Trophoblast cell (in vitro differentiated cells and primary cell): Measurements from ENCODE around the gene ERC1.

ENCODE experiments used
- DNase-seq, 2 donors: peaks; one replicate each; pipeline ENCODE4 v3.0.0-alpha.2; 2016
- H2AFZ ChIP-seq: 2 replicates; pipeline ENCODE4 v1.6.1; 2013; ENCODE audit warnings: low read length, moderate library complexity, mild to moderate bottlenecking; ENCODE audit not compliant: insufficient read depth, poor library complexity
- H2AK5ac ChIP-seq: 2 replicates; pipeline ENCODE4 v1.6.1; 2013; ENCODE audit warnings: mild to moderate bottlenecking, low read length
- H2BK120ac ChIP-seq: 2 replicates; pipeline ENCODE4 v1.6.1; 2013; ENCODE audit warnings: low read length, mild to moderate bottlenecking, moderate library complexity; ENCODE audit not compliant: insufficient read depth, poor library complexity
- H2BK12ac ChIP-seq: 2 replicates; pipeline ENCODE4 v1.6.1; 2013; ENCODE audit warnings: mild to moderate bottlenecking, low read length, moderate library complexity
- H2BK5ac ChIP-seq: 2 replicates; pipeline ENCODE4 v1.6.1; 2013; ENCODE audit warnings: low read length, low read depth, moderate library complexity, mild to moderate bottlenecking; ENCODE audit not compliant: poor library complexity
- H3K14ac ChIP-seq: 2 replicates; pipeline ENCODE4 v1.6.1; 2013; ENCODE audit warnings: mild to moderate bottlenecking, low read length
- H3K18ac ChIP-seq: 2 replicates; pipeline ENCODE4 v1.6.1; 2013; ENCODE audit warnings: mild to moderate bottlenecking, low read length
- H3K23ac ChIP-seq: 2 replicates; pipeline ENCODE4 v1.6.1; 2013; ENCODE audit warnings: low read length
- H3K27ac ChIP-seq: 2 replicates; pipeline ENCODE4 v1.5.1; 2013; ENCODE audit warnings: low read depth, mild to moderate bottlenecking, inconsistent platforms, low read length, moderate library complexity
- H3K27me3 ChIP-seq: 2 replicates; pipeline ENCODE4 v1.6.1; 2013; ENCODE audit warnings: inconsistent platforms, mild to moderate bottlenecking, low read length, moderate library complexity; ENCODE audit not compliant: insufficient read depth
- H3K36me3 ChIP-seq, 2 experiments: 1 replicate in 1 of 2; 2 replicates in 1 of 2; pipeline ENCODE4 v1.6.1; 2013; ENCODE audit warnings: low read length in 2 of 2, mild to moderate bottlenecking in 2 of 2, moderate library complexity in 1 of 2; ENCODE audit not compliant: insufficient read depth in 2 of 2, control insufficient read depth in 1 of 2
- H3K4ac ChIP-seq: 2 replicates; pipeline ENCODE4 v1.6.1; 2013; ENCODE audit warnings: low read depth, mild to moderate bottlenecking, low read length, moderate library complexity
- H3K4me1 ChIP-seq, 2 experiments: 1 replicate in 1 of 2; 2 replicates in 1 of 2; pipeline ENCODE4 v1.6.1; 2013; ENCODE audit warnings: low read length in 2 of 2, mild to moderate bottlenecking in 2 of 2, moderate library complexity in 1 of 2; ENCODE audit not compliant: insufficient read depth in 2 of 2, control insufficient read depth in 1 of 2
- H3K4me2 ChIP-seq: 2 replicates; pipeline ENCODE4 v1.6.1; 2013; ENCODE audit warnings: inconsistent platforms, mild to moderate bottlenecking, low read length, moderate library complexity
- H3K4me3 ChIP-seq: 2 replicates; pipeline ENCODE4 v1.5.1; 2013; ENCODE audit warnings: mild to moderate bottlenecking, low read depth, low read length, inconsistent platforms
- H3K79me1 ChIP-seq: one replicate; pipeline ENCODE4 v1.6.1; 2013; ENCODE audit warnings: low read length
- H3K79me2 ChIP-seq: 2 replicates; pipeline ENCODE4 v1.6.1; 2013; ENCODE audit warnings: low read length, mild to moderate bottlenecking; ENCODE audit not compliant: control insufficient read depth, insufficient read depth, poor library complexity
- H3K9ac ChIP-seq: 2 replicates; pipeline ENCODE4 v1.6.1; 2013; ENCODE audit warnings: mild to moderate bottlenecking, low read length
- H3K9me3 ChIP-seq: 2 replicates; pipeline ENCODE4 v1.6.1; 2013; ENCODE audit warnings: low read depth, mild to moderate bottlenecking, control low read depth, inconsistent platforms, low read length; ENCODE audit not compliant: insufficient read depth
- H4K12ac ChIP-seq: 2 replicates; pipeline ENCODE4 v1.6.1; 2013; ENCODE audit warnings: low read depth, mild to moderate bottlenecking, low read length, moderate library complexity
- H4K8ac ChIP-seq: 2 replicates; pipeline ENCODE4 v1.6.1; 2013; ENCODE audit warnings: low read depth, mild to moderate bottlenecking, low read length, moderate library complexity
- H4K91ac ChIP-seq: one replicate; pipeline ENCODE4 v1.6.1; 2013; ENCODE audit warnings: low read depth, mild to moderate bottlenecking, low read length, moderate library complexity
- WGBS: extraction: QIAGEN DNeasy Blood & Tissue Kit; methylation state at CpG from one replicate; pipeline ENCODE4 v1.1.7; 2013; ENCODE audit warnings: missing lambda C conversion rate; ENCODE audit not compliant: insufficient read length, insufficient coverage; ENCODE audit errors: extremely low coverage; 5-methylcytosine and 5-hydroxymethylcytosine counted together

Gene ERC1

GRCh38 chr12:1318327-1319031, 327.5 kb downstream of the ERC1 start:
- Histone ChIP-seq H3K14ac (no peak overlapping the region), H3K27me3 (no peaks in the 10 kb centered on the region), H2AFZ (no peak overlapping the region), H4K91ac (no peak overlapping the region), H3K4ac (no peak overlapping the region), H4K8ac (no peak overlapping the region), H3K4me3 (no peak overlapping the region), H3K23ac (no peak overlapping the region), H3K4me2 (no peak overlapping the region), H3K79me2 (no peaks in the 10 kb centered on the region), H3K18ac (no peak overlapping the region), H3K79me1 (no peaks in the 10 kb centered on the region), H2BK120ac (no peak overlapping the region), H2BK5ac (no peak overlapping the region), H3K4me1 (no peaks in the 10 kb centered on the region), H3K9me3 (no peaks in the 10 kb centered on the region), H2AK5ac (no peak overlapping the region), H2BK12ac (no peak overlapping the region), H3K36me3 (peaks cover 2 to 6% of the 10 kb centered on the region in 2 experiments), H4K12ac (no peak overlapping the region), H3K9ac (no peak overlapping the region), H3K27ac (no peak overlapping the region)
- no peak for DNase-seq
- WGBS: no CpG with 5 or more reads among the region's 7 CpGs

- no CpG with 5 or more reads among the region's 2 CpGs for WGBS
- H3K4me3 ChIP-seq: no peak overlapping the region
- H2BK5ac ChIP-seq: no peak overlapping the region
- H2AFZ ChIP-seq: no peak overlapping the region
- no peaks in the 10 kb centered on the region for H3K4me1 ChIP-seq
- H3K18ac ChIP-seq: no peak overlapping the region
- H3K9ac ChIP-seq: no peak overlapping the region
- no peak overlapping the region for H2BK120ac ChIP-seq
- H3K4ac ChIP-seq: no peak overlapping the region
- H3K14ac ChIP-seq: no peak overlapping the region
- H2AK5ac ChIP-seq: no peak overlapping the region
- no peaks in the 10 kb centered on the region for H3K27me3 ChIP-seq
- H2BK12ac ChIP-seq: no peak overlapping the region
- no peak overlapping the region for H4K8ac ChIP-seq
- peaks cover 2 to 3% of the 10 kb centered on the region in 2 experiments for H3K36me3 ChIP-seq
- H3K79me2 ChIP-seq: no peaks in the 10 kb centered on the region
- no peak overlapping the region for H3K23ac ChIP-seq
- no peak for DNase-seq
- H3K79me1 ChIP-seq: no peaks in the 10 kb centered on the region
- H3K27ac ChIP-seq: no peak overlapping the region
- H4K12ac ChIP-seq: no peak overlapping the region
- no peak overlapping the region for H4K91ac ChIP-seq
- H3K9me3 ChIP-seq: no peaks in the 10 kb centered on the region
- no peak overlapping the region for H3K4me2 ChIP-seq
Observed at GRCh38 chr12:1319212-1319611, 328.2 kb downstream of the ERC1 start.

- no peaks in the 10 kb centered on the region for H3K27me3 ChIP-seq
- DNase-seq: no peak
- H4K12ac ChIP-seq: no peak overlapping the region
- H3K4ac ChIP-seq: no peak overlapping the region
- H2AFZ ChIP-seq: no peak overlapping the region
- no peak overlapping the region for H3K9ac ChIP-seq
- H2BK120ac ChIP-seq: no peak overlapping the region
- no peak overlapping the region for H3K4me2 ChIP-seq
- H2AK5ac ChIP-seq: no peak overlapping the region
- no peak overlapping the region for H4K8ac ChIP-seq
- no peaks in the 10 kb centered on the region for H3K79me1 ChIP-seq
- no peak overlapping the region for H2BK5ac ChIP-seq
- H3K36me3 ChIP-seq: peaks cover under 1 to 1% of the 10 kb centered on the region in 2 experiments
- H3K18ac ChIP-seq: no peak overlapping the region
- H2BK12ac ChIP-seq: no peak overlapping the region
- no peak overlapping the region for H3K14ac ChIP-seq
- H3K27ac ChIP-seq: no peak overlapping the region
- no peak overlapping the region for H4K91ac ChIP-seq
- H3K4me3 ChIP-seq: no peak overlapping the region
- no peaks in the 10 kb centered on the region for H3K4me1 ChIP-seq
- no CpG with 5 or more reads among the region's 1 CpG for WGBS
- H3K9me3 ChIP-seq: no peaks in the 10 kb centered on the region
- H3K79me2 ChIP-seq: no peaks in the 10 kb centered on the region
- no peak overlapping the region for H3K23ac ChIP-seq
Observed at GRCh38 chr12:1320021-1320420, 329.0 kb downstream of the ERC1 start.

GRCh38 chr12:1322821-1323220, 331.8 kb downstream of the ERC1 start:
- H4K8ac ChIP-seq: no peak overlapping the region
- no peak overlapping the region for H4K12ac ChIP-seq
- no peak overlapping the region for H3K18ac ChIP-seq
- H2BK12ac ChIP-seq: no peak overlapping the region
- DNase-seq: no peak
- H3K4me1 ChIP-seq: no peaks in the 10 kb centered on the region
- H3K27me3 ChIP-seq: no peaks in the 10 kb centered on the region
- H4K91ac ChIP-seq: no peak overlapping the region
- H3K9ac ChIP-seq: no peak overlapping the region
- H3K36me3 ChIP-seq: no peaks in the 10 kb centered on the region
- no peak overlapping the region for H3K27ac ChIP-seq
- H2AFZ ChIP-seq: no peak overlapping the region
- no peaks in the 10 kb centered on the region for H3K79me2 ChIP-seq
- no peak overlapping the region for H3K14ac ChIP-seq
- no peak overlapping the region for H3K4me3 ChIP-seq
- H2BK5ac ChIP-seq: no peak overlapping the region
- H3K79me1 ChIP-seq: no peaks in the 10 kb centered on the region
- no peak overlapping the region for H3K4ac ChIP-seq
- no peak overlapping the region for H3K23ac ChIP-seq
- H2BK120ac ChIP-seq: no peak overlapping the region
- H3K9me3 ChIP-seq: no peaks in the 10 kb centered on the region
- no peak overlapping the region for H3K4me2 ChIP-seq
- H2AK5ac ChIP-seq: no peak overlapping the region
- no CpG with 5 or more reads among the region's 3 CpGs for WGBS
